Thyroid gland (tissue), 4 donors: ENCODE measurements around the gene NEDD4L.

Source experiments
- POLR2A ChIP-seq, 2 donors: fragments of 450-650 bp; IDR thresholded peaks; one replicate each; pipeline ENCODE4 v1.6.1; 2017; ENCODE audit warnings: antibody characterized with exemption in 2 of 2, mild to moderate bottlenecking in 2 of 2, moderate library complexity in 1 of 2
- TF ChIP-seq, protein P1 (sequence below), 6 experiments: fragments of 200-600 bp in 3 of 6; fragments of 450-650 bp in 3 of 6; sonication (generic) in 3 of 6; IDR thresholded peaks; one replicate each; pipeline ENCODE4 v1.5.1; 2016 to 2019; ENCODE audit warnings: antibody characterized with exemption in 6 of 6, mild to moderate bottlenecking in 2 of 6, inconsistent platforms in 1 of 6, moderate library complexity in 1 of 6

DNA sequence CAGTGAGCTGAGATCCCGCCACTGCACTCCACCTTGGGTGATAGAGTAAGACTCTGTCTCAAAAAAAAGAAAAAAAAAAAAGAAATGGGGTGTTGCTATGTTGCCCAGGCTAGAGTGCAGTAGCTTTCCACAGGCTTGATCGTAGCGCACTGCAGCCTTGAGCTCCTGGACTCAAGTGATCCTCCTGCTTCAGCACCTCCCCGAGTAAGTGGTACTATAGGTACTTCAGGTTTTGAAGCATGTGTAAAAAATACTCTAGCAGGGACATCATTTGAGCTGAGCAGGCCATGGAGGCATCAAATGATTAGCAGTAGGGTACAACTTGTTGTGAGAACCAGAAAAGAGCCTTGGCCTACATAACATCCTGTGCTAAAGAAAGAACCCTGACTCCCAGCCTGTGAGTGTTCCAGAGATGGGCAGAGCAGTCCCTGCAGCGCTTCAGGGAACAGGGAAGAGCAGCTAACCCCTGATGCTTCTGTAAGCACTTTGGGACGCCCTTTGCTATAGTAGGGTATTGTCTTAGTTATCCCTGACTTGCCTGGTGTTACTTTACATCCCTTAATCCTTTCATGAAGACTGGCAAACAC, 119.1 kb downstream of the NEDD4L start:
- TF ChIP-seq, protein P1, sequence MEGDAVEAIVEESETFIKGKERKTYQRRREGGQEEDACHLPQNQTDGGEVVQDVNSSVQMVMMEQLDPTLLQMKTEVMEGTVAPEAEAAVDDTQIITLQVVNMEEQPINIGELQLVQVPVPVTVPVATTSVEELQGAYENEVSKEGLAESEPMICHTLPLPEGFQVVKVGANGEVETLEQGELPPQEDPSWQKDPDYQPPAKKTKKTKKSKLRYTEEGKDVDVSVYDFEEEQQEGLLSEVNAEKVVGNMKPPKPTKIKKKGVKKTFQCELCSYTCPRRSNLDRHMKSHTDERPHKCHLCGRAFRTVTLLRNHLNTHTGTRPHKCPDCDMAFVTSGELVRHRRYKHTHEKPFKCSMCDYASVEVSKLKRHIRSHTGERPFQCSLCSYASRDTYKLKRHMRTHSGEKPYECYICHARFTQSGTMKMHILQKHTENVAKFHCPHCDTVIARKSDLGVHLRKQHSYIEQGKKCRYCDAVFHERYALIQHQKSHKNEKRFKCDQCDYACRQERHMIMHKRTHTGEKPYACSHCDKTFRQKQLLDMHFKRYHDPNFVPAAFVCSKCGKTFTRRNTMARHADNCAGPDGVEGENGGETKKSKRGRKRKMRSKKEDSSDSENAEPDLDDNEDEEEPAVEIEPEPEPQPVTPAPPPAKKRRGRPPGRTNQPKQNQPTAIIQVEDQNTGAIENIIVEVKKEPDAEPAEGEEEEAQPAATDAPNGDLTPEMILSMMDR (IDR thresholded peaks at IDR 0.05): no peak
- no peak for TF ChIP-seq POLR2A (IDR thresholded peaks at IDR 0.05)
